Activated CD4-positive, CD25-positive, alpha-beta regulatory T cell treated with anti-CD3 and anti-CD28 coated beads, Interleukin-2, amount 50 U/mL, for 72 hours (primary cell): ENCODE measurements around the gene FFAR4.
A peak's percentile ranks its signal among the peaks of the same experiment; 100 is the strongest.
"Not testable (repeated sequence)": the region's sequence is repeated elsewhere in the genome, so short reads cannot be mapped to it uniquely, and the experiment has no call there.

Source experiments
- DNase-seq: peaks from one replicate; pipeline ENCODE4 v3.0.0; 2021

Gene FFAR4

DNA sequence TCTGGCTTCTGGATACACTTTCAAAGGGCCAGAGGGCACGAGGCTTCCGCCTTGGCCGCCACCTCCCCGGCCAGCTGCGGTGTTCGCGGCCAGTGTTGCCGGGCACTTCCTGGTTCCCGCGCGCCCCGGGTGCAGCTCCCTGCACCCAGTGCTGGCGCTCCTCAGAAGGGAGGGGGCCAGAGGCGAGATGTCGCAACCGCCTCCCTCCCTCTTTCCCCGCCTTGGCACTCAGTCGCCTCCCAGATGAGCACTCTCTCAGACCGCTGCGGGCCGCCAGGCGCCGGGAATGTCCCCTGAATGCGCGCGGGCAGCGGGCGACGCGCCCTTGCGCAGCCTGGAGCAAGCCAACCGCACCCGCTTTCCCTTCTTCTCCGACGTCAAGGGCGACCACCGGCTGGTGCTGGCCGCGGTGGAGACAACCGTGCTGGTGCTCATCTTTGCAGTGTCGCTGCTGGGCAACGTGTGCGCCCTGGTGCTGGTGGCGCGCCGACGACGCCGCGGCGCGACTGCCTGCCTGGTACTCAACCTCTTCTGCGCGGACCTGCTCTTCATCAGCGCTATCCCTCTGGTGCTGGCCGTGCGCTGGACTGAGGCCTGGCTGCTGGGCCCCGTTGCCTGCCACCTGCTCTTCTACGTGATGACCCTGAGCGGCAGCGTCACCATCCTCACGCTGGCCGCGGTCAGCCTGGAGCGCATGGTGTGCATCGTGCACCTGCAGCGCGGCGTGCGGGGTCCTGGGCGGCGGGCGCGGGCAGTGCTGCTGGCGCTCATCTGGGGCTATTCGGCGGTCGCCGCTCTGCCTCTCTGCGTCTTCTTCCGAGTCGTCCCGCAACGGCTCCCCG is at the start of gene FFAR4:
TSS of gene FFAR4 (plus strand) at position 231 of the 842 bp plus-strand sequence. CDS start at position 287, 56 bp downstream.
- no peak for DNase-seq

DNA sequence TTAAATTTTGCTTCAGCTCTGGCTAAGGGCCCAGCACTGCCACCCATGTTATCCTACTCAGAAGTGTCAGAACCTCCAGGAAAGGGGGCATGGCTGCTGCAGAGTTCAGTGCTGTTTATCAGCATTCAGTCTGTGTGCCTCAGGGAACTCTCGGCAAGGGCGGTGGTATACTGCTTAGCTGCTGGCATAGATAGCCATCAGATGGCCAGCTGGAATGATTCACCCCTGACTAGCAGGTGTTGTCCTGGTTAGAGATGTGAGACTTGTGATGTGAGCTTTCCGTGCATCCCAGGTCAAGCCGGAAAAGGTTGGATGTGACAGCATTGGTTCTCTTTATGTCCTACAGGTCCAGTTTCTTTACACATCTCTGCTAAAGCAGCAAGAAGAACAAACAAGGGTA is 47.9 kb upstream of the FFAR4 start:
- no peak for DNase-seq

DNA sequence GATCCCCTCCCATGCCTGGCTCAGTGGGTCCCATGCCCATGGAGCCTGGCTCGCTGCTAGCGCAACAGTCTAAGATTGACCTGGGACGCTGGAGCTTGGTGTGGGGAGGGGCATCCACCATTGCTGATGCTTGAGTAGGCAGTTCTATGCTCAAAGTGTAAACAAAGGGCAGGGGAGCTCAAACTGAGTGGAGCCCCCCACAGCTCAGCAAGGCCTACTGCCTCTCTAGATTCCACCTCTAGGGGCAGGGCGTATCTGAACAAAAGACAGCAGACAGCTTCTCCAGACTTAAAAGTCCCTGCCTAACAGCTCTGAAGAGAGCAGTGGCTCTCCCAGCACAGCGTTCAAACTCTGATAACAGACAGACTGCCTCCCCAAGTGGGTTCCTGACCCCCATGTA is 31.2 kb upstream of the FFAR4 start:
- no peak for DNase-seq

DNA sequence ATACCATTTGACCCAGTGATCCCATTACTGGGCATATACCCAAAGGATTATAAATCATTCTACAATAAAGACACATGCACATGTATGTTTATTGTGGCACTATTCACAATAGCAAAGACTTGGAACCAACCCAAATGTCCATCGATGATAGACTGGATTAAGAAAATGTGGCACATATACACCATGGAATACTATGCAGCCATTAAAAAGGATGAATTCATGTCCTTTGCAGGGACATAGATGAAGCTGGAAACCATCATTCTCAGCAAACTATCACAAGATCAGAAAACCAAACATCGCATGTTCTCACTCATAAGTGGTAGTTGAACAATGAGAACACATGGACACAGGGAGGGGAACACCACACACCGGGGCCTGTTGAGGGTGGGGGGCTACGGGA is 25.6 kb upstream of the FFAR4 start:
- DNase-seq: not testable (repeated sequence)

DNA sequence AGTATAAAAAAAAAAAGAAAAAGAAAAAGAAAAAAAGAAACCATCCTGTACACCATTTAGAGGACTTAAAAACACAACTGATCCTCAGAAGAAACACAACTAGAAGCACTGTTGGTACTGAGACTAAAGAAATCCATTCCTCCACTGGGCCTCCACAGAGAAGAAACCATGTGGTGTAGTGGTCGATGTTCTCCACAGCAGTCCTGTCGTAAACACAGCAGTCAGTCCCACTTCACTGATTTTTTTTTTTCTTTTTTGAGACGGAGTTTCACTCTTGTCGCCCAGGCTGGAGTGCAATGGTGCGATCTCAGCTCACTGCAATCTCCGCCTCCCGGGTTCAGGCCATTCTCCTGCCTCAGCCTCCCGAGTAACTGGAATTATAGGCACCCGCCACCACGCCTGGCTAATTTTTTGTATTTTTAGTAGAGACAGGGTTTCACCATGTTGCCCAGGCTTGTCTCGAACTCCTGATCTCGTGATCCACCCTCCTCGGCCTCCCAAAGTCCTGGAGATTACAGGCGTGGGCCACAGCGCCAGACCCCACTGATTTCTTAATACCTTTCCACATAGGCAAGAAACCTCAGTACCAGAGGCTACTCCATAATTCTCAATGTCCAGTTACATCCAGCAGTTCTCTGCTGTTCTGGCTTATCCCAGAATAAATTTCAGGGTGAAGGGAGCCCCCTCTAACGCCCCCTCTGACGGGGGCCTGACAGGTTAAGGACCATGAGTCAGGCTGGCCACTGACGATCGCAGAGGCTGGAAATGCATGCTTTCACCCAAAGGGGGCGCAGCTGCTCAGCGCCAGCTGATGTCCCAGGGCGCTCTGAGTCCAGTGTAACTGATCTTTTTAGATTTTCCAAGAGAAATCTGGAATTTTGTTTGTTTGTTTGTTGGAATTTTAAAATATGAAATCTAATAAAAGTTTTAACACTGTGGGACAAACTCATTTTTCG is 24.8 kb upstream of the FFAR4 start:
- DNase-seq: no peak

DNA sequence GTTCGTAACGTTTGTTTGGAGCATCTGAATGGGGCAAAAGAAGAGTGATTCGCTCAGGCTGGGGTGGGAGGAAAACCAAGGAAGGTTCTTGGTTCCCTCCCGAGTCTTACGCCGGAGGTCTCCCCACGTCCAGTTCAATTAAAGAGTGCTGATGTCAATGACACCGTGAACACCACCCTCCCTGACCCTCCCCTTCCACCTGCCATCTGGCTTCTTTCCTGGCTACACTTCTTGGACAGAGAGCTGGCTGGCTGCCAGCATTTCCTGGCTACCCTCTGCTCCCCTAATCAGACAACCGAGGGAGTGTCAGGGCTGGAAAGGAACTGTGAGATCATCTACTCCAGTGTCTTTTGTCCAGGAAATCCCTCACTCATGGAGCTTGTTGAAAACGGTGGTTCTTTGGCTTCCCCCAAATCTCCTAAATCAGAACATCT is 24.1 kb upstream of the FFAR4 start:
- no peak for DNase-seq

DNA sequence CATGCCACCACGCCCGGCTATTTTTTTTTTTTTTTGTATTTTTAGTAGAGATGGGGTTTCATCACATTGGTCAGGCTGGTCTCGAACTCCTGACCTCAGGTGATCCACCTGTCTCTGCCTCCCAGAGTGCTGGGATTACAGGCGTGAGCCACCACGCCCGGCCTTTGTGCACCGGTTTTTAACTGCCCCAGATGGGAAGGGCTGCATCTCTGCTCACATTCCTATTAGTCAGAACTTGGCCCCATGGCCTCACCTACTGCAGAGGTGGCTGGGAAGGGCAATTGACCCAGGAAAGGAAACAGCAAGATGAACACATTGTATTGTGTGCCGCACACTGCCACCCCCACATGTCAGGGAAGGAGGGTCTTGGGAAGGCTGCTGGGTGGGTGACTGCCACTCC is 19.5 kb upstream of the FFAR4 start:
- DNase-seq: not testable (repeated sequence)

DNA sequence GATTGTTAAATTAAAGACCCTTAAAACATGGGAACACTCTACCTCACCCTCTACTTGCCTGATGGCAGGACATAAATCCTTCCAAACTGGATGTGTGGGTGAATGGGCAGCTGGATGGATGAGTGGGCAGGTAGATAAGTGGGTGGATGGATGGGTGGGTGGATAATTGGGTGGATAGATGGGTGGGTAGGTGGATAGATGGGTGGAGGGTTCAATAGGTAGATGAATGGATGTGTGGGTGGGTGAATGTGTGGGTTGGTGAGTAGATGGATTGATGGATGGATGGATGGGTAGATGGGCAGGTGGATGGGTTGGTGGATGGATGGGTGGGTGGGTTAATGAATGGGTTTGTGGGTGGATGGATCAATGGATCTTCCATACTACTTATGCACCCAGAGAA is 18.9 kb upstream of the FFAR4 start:
- no peak for DNase-seq

DNA sequence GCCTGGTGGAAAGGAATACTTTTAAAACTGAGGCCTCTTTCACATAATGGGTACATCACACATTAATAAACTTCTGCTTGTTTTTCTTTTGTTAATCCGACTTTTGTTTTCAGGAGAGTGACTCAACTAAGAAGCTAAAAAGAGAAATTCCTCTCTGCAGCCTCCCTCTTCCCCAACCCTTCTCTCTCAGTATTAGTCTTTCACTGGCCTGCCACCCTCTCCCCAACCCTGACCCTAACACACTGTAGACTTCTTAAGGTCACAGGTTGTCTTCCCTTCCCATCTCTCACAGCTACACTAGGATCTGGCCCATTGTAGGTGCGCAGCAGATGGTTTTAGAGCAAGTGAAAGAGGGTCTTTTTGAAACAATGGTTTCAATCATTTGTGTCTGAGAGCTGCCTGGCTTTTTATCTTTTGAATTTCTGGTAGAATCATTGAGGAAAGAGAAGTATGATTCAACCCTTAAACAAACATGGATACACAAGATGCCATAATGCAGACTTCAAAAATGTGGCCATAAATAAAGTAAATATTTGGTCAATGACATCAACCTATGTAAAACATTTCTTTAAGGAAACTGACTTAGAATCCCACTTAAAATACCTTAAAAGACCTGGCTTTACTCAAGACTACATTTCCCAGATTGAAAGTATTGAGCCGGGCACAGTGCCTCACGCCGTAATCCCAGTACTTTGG is 17.9 kb upstream of the FFAR4 start:
- DNase-seq: no peak

DNA sequence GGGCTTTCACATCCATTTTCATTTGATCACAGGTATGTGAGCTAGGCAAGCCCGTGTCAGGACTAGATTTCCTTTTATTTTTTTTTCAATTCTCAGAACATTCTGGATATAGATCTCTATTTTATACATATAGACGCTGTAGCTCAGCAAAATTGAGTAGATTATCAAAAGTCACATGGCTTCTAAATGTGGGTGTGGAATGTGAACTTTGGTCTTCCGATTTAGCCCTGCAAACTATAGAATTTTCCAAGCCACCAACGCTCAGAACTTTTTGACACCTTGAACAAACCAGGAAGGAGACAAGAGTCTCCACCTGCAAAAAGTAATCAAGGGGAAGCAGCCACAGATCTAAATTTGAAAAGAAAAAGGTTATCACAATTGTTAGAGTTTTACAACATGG is 15.9 kb upstream of the FFAR4 start:
- DNase-seq: no peak

DNA sequence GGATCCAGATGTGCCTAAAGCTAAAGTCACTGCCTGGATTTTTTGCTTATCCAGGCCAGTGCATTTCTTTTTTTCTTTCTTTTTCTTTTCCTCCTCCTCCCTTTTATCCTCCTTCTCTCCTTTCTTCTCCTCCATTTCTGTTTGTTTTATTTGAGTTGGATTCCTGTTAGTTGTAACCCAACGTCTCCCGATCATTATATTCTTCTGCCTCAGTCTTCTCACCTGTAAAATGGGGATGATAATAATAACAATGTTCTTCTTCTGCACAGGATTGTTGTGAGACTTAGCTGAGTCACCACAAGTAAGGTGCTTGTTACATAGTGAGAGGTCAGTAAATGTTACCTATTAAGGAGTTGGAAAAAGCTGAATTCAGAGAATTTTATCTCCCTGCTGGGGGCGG is 13.7 kb upstream of the FFAR4 start:
- DNase-seq: no peak

DNA sequence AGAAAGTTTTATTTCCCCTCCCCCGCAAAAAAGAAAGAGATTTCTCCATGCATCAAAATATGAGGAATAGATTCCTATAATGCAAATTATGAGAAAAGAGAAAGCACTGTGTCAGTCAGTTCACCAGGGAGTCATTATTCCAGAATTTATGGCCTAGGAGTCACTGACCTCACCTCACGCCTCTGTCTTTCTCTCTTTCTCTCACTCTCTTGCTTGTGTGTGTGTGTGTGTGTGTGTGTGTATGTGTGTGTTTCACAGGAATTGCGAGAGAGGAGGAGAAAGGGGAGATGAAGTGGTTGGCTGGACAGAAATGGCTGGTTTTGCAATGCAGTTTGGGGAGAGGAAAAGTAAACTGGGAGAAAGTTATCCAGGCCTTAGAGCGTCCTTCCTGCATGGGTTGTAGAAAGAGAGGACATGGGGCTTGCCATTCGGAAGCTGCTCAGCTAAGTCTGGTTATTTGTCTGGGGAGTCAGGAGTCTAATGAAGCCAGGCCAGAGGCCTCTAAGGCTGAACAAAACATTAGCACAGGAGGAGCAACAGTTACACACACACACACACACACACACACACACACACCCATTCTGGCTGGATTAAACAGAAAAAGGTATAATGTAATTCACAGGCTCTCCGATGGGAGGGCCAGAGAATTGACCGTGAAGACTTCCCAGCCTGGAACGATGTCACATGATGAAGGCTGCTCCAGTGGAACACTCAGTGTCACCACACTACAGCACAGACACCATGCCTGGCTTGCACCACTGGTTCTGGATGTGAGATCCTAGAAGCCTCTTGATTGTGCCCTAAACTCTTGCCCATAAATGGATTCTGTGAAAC is 12.8 kb upstream of the FFAR4 start:
- DNase-seq: no peak

DNA sequence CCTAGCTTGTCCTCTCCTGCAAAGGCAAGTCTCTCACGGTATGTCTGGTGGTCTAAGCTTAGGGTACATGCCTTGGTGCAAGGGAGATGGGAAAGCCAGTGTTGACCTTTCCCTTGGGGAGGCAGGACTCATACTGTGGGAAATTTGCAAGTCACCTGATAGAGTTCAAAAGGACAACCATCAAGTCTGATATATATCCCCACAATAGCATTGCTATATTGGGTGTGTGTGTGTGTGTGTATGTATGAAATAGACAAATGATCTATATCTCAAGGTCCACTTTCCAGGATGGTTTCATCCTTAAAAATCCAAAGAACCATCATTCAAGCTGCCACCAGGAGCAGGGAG is 12.2 kb upstream of the FFAR4 start:
- DNase-seq: no peak

DNA sequence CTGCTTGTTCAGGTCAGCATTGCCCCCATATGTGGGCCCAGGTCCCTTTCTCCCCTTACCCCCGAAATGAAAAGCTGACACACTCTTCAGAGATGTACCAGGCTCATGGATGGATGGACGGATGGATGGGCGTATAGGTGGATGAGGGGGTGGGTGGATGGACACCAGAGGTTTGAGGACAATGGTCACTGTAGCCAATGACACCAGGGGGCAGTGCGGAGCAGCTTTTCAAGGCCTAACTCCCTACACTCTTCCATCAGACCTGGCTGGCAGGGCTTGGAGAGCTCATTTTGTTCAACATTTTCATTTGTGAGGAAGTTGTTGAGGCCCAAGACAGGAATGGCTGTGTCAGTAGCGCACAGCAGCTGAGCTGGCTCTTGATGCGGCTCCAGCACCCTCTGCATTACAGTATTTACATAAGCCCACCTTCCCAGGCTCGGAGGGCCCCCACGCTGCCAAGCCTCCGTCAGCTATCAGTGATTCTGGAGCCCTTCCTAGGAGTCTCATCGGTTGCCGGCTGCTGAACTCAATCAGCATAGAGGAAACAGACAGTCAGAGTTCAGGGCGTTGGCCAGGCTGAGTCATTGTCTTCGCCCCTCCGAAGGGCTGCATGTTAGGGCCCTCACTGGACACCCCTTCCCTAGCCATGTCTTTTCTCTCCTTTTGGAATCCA is 11.6 kb upstream of the FFAR4 start:
- DNase-seq: peak; percentile 55

DNA sequence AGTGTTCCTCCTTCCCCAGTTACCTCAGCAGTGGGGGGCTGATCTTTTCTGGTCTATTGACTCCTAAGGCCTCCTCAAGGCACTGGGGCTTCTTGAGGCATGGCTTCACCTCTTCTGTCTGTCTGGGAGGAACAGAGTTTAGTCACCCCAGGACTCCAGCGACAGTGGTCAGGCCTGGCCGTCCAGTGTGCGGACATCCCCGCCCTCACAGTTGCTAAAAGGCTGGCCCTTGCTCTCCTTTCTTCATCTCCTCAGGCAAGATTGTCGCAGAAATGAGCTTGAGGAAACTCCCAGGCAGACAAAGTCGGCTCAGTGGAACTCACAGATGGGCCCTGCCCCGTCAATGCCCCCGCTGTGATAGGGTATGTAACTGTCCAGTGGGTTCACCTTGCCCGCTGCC is 7.0 kb upstream of the FFAR4 start:
- DNase-seq: no peak

DNA sequence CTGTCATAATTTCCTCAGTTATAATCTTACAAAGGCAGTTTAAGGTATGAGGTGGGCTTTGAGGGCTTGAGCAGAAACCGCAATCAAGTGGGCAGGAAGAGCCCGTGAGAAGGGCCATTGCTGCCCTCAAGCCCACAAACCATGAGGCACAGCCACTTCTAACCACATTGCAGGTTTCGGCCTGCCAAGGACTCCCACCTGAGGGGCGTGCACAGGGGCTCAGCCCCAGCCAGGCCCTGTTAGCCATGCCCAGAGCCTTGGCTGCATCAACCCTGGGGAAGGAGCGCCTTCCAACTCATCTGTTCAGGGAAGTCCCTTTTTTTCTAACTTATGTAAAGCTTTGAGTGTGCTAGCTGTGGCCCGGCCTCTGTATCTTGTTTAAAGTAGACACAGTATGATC is 5.9 kb upstream of the FFAR4 start:
- no peak for DNase-seq

DNA sequence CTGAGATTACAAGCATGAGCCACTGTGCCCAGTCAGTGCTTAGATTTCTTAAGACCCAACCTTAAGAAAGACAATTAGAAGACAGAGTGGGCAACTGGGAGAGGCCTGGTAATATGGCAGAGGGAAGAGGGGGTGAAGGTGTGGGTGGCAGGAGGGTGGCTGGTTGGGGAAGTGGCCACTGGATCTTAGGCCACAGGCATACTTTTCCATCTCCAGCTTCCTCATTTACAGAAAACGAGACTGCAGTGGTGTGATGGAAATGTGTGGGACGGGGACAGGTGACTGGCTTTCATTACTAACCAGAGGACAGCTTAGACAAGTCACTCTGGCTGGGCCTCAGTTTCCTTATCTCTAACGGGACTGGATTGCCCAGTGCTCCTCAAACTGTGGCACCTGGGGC is 1.0 kb upstream of the FFAR4 start:
- DNase-seq: no peak

DNA sequence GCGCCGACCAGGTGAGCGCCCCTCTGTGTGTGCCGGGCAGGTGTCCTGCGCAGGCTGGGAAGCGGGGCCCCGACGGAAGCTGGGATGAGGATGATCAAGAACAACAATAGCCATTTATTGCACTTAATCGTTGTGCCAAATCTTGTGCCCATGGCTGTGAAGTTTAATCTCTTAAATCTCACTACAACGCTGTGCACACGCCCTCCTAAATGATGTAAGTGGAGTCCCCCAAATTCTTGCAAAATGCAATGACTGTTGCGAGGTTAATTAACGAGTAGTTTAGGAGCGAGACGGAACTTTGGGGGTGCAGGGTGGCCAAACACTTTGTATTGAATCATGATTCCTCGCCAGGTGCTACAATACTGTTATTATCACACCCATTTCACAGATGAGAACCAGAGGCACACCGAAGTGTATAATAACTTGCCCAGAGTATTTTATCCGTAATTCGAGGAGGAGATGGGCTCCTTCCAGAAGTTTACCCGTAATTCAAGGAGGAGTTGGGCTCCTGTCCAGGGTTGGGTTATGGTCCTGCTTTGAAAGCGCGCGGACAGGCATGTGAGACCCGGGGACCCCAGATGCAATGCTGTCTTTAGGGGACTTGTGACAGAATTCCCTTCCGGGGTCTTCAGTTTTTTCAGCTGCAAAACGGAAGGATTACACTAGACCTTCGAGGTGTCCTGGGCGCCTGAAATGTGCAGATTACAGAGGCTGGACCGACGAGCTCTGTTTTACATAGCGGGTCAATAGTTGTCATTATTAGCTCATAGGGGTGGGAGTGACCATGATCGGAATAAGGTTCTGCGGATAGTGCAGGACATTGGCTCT is 1.0 kb downstream of the FFAR4 start:
- DNase-seq: no peak

DNA sequence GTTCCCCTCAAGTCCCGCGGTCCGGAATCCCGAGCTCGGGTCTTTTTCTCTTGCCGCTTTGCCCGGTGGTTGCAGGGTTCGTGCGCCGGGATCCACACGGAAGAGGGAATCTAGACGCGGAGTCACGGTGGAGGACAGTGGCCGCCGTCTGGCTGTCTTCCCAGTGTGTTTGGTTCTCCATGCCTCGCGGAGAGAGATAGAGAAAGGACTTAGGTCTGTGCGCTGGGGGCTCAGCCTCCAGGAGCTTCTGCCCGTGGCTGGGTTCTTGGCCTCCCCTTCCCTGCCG is 1.6 kb downstream of the FFAR4 start:
- no peak for DNase-seq

DNA sequence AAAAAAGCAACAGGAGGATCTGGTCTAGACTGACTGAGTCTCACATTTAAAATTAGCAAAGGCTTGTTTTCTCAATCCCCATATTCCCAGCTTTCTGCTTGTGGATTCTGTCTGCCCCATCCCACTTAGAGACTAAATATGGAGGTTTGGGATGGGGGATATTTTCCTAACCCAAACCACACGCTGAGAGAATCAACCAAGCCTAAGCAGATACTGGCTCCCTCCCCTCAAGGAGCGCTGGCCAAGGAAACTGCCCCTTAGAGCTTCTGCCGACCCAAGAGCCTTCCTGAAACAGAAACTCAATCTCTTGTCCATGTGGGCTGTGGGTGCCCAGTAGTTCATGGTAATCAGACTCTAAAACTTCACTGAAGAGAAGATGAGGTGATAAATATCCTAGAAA is 3.9 kb downstream of the FFAR4 start:
- no peak for DNase-seq

DNA sequence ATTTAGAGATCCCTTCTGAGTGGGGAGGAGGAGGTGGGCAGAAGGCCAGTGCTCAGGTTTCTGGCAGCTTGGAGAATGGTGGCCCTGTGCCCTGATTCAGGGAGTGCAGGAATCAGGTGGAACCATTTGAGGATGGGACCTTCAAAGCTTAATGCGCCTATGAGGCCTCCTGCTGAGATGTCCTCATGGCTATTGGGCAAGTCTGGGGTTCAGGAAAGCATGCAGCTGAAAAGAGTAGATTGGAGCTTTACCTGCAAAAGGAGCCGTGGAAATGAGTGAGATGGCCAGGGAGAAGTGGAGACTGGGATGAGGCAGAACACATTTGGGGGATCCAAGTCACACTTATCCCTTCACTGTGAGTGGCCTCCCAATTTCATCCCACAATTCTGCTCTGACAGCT is 6.1 kb downstream of the FFAR4 start:
- DNase-seq: no peak
